Right renal pelvis (tissue), 4 donors: Measurements from ENCODE around the gene HAUS3. TPM values are rescaled to one million over a fixed set of nuclear protein-coding genes. Genes with fewer than 3 reads are reported as not detected.
A peak's percentile ranks its signal among the peaks of the same experiment; 100 is the strongest.
"Not testable (repeated sequence)": the region's sequence is repeated elsewhere in the genome, so short reads cannot be mapped to it uniquely, and the experiment has no call there.

Experiments used
- DNase-seq, 4 donors: peaks; one replicate each; pipeline ENCODE4 v3.0.0-alpha.2; 2013; ENCODE audit warnings: low read depth in 4 of 4, low spot score in 3 of 4, missing footprints in 1 of 4
- polyA plus RNA-seq, 4 donors: library from polyadenylated mRNA; unstranded; fragments of 120-200 nt; gene quantifications; one replicate each; pipeline ENCODE4 v1.2.1, GENCODE V29; 2013; ENCODE audit not compliant: insufficient read length in 4 of 4

Gene HAUS3
- polyA plus RNA-seq, 4 donors: 18.7 to 23.1 (median 22.4) TPM

DNA sequence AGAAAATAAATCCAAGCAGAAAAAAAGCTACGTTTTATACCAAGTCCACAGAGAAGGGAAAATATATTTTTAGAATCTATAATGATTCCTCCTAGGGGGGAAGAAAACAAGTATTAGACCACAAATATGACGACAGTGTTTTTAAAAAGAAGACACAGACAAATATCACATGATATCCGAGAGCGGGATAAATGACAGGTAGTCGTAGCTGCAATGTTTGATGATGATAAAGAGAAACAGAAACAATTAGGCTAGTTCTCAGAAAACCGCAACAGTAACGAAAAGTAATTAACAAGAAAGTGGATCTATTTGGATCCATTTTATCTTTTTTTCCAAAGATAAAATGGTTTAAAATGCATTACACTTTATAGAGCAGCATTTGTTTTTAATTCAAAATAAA is 918 bp downstream of the HAUS3 start:
- no peak for DNase-seq

DNA sequence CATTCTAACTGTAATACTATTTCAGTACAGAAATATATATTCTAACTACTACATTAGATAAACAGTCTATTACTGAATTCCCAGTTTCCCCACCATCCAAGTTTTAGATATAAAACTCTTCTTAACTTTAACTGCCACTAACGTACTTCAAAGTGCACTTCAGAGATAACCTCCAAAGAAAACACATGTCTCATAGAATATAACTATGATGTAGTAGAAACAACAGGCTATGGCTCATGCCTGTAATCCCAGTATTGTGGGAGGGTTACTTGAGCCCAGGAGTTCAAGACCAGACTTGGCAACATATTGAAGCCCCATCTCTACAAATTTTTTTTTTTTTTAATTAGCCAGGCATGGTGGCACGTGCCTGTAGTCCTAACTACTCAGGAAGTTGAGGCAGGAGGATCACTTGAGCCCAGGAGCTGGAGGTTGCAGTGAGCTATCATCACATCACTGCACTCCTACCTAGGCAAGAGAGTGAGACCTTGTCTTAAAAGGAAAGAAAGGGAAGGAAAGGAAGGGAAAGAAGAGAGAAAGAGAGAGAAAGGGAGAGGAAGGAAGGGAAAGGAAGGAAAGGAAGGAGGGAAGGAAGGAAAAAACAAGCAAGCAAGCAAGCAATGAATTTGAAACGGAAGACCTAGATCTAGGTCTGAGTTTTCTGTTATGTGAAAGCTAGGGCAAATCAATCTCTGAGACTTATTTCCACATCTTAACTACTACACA is 4.8 kb downstream of the HAUS3 start:
- no peak for DNase-seq

DNA sequence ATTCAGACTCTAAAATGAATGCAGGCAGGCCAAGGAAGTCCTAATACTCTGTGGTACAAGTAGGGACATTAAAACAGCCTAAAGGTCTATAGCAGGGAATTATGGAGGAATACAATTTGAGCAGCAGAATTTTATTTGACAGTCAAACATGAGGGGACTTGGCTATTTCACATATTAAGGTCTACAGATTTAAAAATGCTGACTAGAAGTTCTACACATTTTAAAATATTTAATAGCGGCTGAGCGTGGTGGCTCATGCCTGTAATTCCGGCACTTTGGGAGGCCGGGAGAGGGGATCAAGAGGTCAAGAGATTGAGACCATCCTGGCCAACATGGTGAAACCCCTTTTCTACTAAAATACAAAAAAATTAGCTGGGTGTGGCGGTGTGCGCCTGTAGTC is 10.8 kb downstream of the HAUS3 start:
- no peak for DNase-seq

DNA sequence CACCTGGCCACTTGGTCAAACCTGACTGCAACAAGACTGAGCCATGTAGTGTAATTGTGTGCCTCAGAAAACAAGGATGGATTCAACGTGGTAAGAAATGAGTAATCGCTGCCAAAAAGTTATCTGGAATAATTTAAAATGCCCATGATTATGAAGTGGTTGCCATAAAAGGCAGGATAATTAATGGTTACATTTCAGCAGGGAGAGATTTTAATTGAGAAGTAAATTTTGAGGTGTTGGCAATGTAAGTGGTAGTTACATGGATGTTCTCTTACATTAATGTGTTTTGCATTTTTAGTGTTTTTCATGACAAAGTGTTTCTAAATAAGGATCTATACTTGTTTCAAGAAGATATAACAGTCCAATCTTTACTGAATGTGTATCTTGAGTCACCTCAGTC is 15.7 kb downstream of the HAUS3 start:
- DNase-seq: no peak

DNA sequence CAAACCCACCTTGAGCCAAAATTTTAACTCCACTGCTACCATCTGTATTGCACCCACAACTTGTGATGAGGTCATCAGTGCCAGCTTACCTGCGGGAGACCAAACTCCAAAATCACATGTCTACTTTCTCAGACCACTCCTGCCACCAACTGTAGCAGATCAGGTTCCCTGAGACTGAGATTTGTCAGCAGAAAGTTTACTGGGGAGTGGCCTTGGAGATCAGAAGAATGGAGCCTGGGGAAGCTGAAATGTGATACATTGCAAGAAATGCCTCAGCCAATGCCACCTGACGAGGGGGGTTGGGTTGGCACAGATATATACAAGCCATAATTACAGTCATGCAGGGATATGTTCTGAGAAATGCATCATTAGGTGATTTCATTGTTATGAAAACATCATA is 19.1 kb downstream of the HAUS3 start:
- DNase-seq: no peak

DNA sequence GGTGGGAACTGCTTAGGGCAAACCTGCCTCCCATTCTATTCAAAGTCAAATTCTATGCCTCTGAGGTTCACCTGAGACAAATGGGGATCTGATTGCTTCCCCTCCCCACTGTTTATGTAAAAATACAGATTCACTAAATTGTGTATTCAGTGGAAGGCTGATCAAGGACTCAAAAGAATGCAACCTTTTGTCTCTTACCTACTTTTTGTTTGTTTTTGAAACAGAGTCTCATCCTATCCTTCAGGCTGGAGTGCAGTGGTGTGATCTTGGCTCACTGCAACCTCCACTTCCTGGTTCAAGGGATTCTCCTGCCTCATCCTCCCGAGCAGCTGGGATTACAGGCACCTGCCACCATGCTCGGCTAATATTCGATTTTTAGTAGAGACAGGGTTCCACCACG is 20.5 kb downstream of the HAUS3 start:
- DNase-seq: not testable (repeated sequence)

DNA sequence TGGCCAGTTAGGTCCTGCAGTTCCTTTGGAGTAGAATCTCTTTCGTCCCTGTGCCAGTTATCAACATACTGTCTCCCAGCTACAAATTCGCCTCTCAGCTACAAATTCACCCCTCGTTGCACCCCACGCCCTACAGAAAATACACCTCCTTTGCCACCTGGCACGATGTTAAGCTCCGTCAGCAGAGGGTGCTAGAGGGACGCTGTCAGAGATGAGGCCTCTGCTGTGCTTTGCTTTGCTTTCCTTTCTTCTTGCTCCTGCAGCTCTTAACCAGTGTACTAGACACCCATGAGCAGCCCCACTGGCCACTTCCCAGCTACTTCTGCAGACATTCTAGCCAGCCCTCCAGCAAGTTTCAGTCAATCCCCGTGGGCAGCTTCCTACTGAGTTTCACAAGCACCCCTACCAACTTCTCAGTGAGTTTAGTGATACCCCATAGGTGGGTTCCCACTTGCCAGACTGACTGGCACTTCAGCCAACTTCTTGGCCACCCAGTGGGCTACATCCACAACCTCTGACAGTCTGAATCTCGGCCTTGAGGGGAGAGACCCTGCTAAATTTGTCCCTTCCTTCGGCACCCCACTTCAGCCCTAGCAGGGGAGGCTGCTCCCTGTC is 21.8 kb downstream of the HAUS3 start:
- peak; percentile 41 to 59 (median 48) for DNase-seq

DNA sequence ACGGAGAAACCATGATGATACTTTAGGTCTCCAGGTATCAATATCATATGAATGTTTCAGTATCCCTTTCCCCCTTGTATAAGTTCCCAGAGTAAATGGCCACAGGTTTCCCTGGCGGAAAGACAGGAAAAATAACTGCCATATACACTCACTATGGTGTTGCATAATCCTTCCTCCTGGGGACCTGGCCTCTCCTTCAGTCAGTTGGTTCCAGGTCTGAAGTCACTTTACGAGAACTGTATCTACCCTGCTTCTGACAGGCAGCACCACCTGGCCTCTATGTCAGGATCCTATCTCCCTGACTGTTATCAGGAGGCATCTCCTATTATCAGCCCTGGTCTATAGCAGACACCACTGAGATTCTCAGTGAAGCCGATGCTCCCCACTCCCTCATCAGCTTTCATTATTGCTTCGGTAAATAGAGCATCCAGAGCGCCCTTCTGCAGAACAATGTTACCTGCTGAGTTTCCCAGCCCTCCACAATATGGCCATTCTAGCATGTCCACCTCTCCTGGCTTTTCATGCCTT is 22.6 kb downstream of the HAUS3 start:
- no peak for DNase-seq

DNA sequence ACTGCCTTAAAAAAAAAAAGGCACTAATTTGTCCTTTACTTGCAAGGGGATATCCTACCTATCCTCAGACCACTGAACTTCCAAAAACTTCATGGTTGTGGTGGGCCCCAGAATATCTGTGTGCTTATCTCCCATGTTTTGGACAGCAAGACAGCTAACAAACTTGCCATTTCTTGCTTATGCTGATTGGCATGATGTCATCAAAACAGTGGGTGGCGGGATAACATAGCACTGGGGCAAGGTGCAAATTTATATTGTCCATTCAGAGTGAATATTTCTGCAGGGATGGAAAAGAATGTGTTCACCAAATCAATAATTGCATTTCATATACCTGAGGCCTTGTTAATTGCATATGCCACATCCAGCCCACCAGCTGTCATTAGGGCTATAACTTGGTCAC is 23.5 kb downstream of the HAUS3 start:
- no peak for DNase-seq

DNA sequence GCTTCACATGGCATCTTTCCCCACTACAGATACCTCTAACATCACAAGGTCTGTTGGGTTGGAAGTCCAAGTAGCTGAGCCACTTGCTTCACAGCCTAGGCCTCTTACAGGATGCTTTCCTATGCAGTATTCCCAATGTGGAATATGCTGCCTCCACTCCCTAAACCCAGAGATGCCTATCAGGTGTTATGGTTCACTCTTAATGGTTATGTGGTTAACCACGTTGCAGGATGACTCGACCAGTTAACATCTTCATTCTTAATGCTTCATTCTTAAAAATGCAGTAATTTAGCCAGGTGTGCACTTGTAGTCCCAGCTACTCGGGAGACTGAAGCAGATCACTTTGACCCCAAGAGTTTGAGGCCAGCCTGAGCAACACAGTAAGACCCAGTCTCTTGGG is 24.2 kb downstream of the HAUS3 start:
- no peak for DNase-seq

DNA sequence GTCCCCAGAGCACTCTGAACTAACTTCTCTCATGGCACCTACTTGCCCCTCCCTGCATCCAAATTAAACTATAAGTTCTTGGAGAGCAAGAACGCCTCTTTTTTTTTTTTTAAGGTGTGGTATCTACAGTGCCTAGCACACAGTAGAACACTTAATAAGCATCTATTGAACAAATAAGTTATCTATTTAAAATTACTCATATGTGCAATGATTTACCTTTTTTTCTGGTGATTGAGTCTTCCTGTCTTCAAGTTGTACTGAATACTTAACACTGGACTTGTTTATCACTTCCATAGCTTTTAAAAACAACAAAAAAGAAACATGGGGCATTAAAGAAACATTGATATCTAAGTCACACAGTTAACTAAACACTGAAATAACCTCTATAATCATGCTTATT is 29.1 kb downstream of the HAUS3 start:
- no peak for DNase-seq

DNA sequence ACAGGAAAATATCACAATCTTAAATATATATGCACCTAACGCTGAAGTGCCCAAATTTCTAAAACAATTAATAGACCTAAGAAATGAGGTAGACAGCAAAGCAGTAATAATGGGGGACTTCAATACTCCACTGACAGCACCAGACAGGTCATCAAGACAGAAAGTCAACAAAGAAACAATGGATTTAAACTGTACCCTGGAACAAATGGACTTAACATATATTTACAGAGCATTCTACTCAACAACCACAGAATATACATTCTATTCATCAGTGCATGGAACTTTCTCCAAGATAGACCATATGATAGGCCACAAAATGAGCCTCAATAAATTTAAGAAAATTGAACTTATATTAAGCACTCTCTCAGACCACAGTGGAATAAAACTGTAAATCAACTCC is 39.1 kb downstream of the HAUS3 start:
- DNase-seq: not testable (repeated sequence)

DNA sequence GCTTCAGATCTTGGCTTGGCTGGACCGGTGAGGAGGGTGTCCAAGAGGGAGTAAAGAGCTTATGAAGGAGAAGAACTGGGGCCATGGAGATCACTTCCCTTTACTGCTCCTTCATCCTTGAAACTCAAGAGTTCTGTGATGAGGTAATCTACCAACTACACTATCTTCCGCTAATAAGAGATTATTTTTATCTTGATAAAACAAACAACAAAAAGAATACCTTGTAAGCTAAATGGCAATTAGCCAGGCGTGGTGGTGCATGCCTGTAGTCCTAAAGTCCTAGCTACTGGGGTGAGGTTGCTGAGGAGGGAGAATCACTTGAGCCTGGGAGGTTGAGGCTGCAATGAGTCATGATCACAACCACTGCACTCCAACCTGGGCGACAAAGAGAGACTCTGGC is 47.4 kb downstream of the HAUS3 start:
- no peak for DNase-seq

DNA sequence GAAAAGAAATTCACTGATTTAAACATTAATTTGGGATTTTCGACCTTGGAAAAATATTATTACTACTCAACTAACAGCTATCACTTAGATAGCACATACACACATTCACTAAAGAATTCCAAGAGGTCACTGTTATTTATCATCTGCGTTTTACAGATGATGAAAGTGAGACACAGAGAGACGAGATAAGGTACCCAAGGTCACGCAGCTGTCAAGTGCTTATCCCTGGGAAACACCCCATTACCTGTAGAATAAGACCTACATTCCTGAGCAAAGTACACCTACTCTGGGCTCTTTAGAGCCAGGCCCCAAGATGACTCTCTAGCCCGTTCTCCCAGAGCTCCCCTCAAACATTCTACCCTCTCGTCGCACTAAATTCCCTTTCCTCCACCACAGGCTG is 48.6 kb downstream of the HAUS3 start:
- no peak for DNase-seq

DNA sequence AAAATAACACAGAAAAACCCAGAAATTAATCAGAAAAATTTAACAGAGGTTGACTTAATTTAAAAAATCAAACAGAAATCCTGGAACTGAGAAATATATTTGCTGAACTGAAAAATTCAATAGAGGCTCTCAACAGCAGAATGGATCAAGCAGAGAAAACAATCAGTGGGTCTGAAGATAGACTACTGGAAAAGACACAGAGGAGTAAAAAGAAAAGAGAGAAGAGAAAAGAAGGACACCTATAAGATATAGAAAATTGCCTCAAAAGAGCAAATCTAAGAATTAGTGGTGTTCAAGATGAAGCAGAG is 55.1 kb downstream of the HAUS3 start:
- no peak for DNase-seq

DNA sequence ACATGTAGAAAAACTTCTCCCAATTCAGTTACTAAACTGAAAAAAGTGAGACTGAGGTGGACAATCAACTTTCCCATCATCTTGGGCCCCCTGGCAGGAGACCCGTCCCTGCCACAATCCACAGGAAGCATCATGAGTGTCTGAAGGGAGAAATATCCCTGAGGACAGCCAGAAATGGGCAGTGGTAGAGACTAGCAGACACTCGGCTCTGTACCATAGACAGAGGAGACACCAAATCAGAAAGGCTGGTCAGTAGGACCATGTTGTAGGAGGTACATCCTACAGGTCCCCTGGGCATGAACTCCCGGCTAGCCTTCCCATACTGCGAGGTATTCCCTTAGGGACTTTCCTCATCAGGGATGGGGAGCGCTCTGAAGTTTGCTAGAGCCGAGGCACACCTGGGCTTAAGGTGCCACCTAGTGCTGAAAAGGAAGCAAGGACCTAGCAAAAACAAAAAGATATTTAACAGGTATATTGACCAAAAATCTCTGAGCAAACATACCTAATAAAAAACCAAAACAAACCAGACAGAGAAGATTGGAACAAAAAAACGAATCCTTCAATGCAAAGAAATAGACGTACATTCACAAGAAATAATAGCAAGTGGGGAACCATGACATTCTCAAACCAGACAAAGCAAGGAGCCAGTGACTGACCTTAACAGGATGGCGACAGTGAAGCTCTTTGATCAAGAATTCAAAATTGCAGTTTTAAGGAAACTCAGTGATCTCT is 55.6 kb downstream of the HAUS3 start:
- peak in 1 of 4 donors; percentile 3 for DNase-seq

DNA sequence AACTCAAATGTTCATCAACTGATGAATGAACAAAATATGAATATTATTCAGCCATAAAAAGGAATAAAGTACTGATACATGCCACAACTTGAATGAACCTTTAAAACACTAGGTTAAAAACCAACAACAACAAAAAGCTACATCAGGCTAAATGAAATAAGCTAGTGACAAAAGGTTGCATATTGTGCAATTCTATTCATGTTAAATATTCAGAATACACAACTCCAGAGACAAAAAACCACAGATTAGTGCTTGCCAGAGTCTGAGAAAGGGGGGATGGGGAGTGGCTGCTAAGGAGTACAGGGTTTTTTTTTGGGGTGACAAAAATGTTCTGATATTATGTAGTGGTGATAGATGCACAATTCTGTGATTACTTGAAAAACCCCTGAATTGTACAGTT is 58.5 kb downstream of the HAUS3 start:
- no peak for DNase-seq

DNA sequence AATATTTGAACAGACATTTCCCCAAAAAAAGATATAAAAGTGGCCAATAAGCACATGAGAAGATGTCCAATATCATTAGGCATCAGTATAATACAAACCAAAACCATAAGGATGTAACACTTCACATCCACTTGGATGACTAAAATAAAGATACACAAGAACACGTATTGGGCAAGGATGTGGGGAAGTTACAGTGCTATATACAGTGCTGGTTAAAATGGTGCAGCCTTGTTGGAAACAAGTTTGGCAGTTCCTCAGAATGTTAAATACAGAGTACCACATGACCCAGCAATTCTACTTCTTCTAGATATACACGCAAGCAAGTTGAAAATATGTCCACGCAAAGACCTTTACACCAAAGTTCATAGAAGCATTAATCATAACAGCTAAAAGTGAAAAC is 58.9 kb downstream of the HAUS3 start:
- DNase-seq: no peak

DNA sequence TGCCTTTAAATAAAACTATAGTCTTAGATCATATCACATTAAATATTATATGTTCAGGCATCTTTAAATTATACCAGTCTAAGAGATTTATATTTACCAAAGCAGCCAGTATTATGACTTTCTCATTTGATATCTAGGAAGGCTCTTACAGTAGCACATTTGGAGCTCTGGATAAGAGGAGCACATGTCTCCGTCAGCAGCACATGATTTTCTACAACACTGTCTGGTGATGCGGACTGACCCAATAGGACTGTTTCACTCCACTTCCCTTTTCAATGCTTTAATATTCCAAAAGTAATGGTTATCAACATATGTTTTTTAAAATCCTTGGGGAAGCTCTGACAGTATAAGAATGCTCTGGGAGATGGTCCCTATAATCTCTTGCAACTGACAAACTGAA is 61.5 kb downstream of the HAUS3 start:
- no peak for DNase-seq

DNA sequence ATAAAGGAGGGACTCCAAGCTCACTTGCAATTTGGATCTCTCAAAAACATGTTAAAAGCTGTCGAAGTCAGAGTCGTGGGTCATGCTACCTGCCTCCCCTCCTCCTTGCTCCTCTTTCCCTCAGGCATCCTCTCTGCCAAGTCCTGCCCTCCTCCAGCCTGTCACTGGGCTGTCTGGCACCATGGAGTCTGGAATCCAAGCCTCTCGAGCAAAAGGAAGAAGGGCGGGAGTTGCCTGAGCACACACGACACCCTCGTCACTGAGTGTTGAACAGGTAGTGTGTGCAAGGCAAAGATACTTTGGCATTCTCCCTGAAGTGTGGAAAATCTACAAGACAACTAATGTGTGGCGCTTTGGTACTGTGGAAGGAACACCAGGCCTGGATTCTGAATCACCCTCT is 62.2 kb downstream of the HAUS3 start:
- DNase-seq: no peak

DNA sequence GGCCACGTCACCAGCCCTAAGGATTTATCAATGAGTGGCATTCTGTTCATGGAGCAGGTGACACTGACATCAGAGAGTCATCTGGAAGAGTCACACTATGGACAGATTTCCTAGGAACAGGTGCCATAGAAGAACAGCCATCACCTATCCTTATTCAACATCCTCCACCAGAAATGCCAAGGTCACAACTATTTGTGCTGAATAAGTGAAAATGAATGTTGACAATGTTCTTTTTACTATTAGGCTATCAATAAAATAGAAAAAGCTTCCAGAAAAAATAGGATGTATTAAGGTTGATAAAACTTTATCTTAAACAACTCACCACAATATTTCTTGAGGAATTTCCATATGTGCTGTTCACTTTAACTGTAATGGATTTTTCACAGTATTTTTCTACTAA is 62.9 kb downstream of the HAUS3 start:
- no peak for DNase-seq
